K562 (cell line): ENCODE data around the gene INHBE. TPM values are rescaled to one million over a fixed set of nuclear protein-coding genes. Genes with fewer than 3 reads are reported as not detected.
A peak's percentile ranks its signal among the peaks of the same experiment; 100 is the strongest.

Experiments used
- CAMTA2 ChIP-seq: fragments of 250-450 bp; sonication (Bioruptor Pico); conservative IDR thresholded peaks from 2 replicates; pipeline ENCODE4 v1.5.1; 2022
- CLOCK ChIP-seq: fragments of 250-450 bp; sonication (Bioruptor Pico); IDR thresholded peaks from 2 replicates; pipeline ENCODE4 v1.4.0; 2020; ENCODE audit warnings: mild to moderate bottlenecking, moderate library complexity, borderline replicate concordance
- EGR1 ChIP-seq: fragments of 450-650 bp; conservative IDR thresholded peaks from 2 replicates; pipeline ENCODE4 v1.6.1; 2017; ENCODE audit warnings: mild to moderate bottlenecking
- FOXJ3 ChIP-seq: sonication (generic); formaldehyde crosslinking; IDR thresholded peaks from 2 replicates; pipeline ENCODE4 v1.4.0; 2020; ENCODE audit warnings: mild to moderate bottlenecking, missing genetic modification reagents
- HINFP ChIP-seq: fragments of 450-650 bp; conservative IDR thresholded peaks from 2 replicates; pipeline ENCODE4 v1.6.1; 2016; ENCODE audit warnings: missing genetic modification characterization, low read depth, mild to moderate bottlenecking, control low read depth, missing compliant biosample characterization
- HNRNPH1 ChIP-seq: fragments of 200-400 bp; formaldehyde crosslinking; optimal IDR thresholded peaks from 2 replicates; pipeline ENCODE3; 2017; ENCODE audit warnings: low read depth, mild to moderate bottlenecking, low read length, moderate library complexity
- KAT7 ChIP-seq: sonication (generic); formaldehyde crosslinking; IDR thresholded peaks from 2 replicates; pipeline ENCODE4 v1.8.0; 2022; ENCODE audit warnings: missing genetic modification reagents, mild to moderate bottlenecking, borderline replicate concordance
- NFRKB ChIP-seq: fragments of 450-650 bp; IDR thresholded peaks from 2 replicates; pipeline ENCODE4 v1.6.1; 2016; ENCODE audit warnings: low read depth
- NKRF ChIP-seq: fragments of 450-650 bp; IDR thresholded peaks from 2 replicates; pipeline ENCODE4 v1.6.1; 2016; ENCODE audit warnings: borderline replicate concordance
- PKNOX1 ChIP-seq: fragments of 450-650 bp; IDR thresholded peaks from 2 replicates; pipeline ENCODE4 v1.6.1; 2016
- POLR2B ChIP-seq: fragments of 450-650 bp; IDR thresholded peaks from 2 replicates; pipeline ENCODE4 v1.6.1; 2018; ENCODE audit warnings: low read depth; ENCODE audit not compliant: partially characterized antibody
- RB1 ChIP-seq: fragments of 450-650 bp; IDR thresholded peaks from 2 replicates; pipeline ENCODE4 v1.6.1; 2017; ENCODE audit warnings: low read depth, mild to moderate bottlenecking
- SIN3B ChIP-seq: fragments of 450-650 bp; IDR thresholded peaks from 2 replicates; pipeline ENCODE4 v1.6.1; 2017; ENCODE audit warnings: low read depth, mild to moderate bottlenecking, moderate library complexity
- SMAD2 ChIP-seq: fragments of 150-350 bp; IDR thresholded peaks from 2 replicates; pipeline ENCODE4 v1.6.1; 2014; ENCODE audit warnings: low read depth, mild to moderate bottlenecking, low read length
- SMC3 ChIP-seq: conservative IDR thresholded peaks from 2 replicates; pipeline ENCODE4 v1.6.1; 2011; ENCODE audit warnings: low read depth, low read length, improper control_type of control experiment; ENCODE audit not compliant: insufficient read depth
- TEAD1 ChIP-seq, 2 experiments: fragments of 450-650 bp in 1 of 2; sonication (generic) in 1 of 2; formaldehyde crosslinking; IDR thresholded peaks; 2 replicates each; pipeline versions ENCODE4 v1.4.0 to v1.8.0; 2020 to 2022; ENCODE audit warnings: mild to moderate bottlenecking in 2 of 2, missing genetic modification reagents in 1 of 2
- XRCC3 ChIP-seq: fragments of 450-650 bp; IDR thresholded peaks from 2 replicates; pipeline ENCODE4 v1.6.1; 2017; ENCODE audit warnings: mild to moderate bottlenecking, moderate library complexity
- ZFP1 ChIP-seq: fragments of 450-650 bp; formaldehyde crosslinking; IDR thresholded peaks from 2 replicates; pipeline ENCODE4 v1.4.0; 2020; ENCODE audit warnings: mild to moderate bottlenecking, mixed read lengths
- ZNF140 ChIP-seq: fragments of 250-450 bp; sonication (Bioruptor Pico); IDR thresholded peaks from 2 replicates; pipeline ENCODE4 v1.8.0; 2021; ENCODE audit warnings: moderate library complexity, mild to moderate bottlenecking, inconsistent platforms
- ZNF274 ChIP-seq: IDR thresholded peaks from 2 replicates; pipeline ENCODE4 v1.6.1; 2011; ENCODE audit warnings: low read depth, mild to moderate bottlenecking, low read length, moderate library complexity, borderline replicate concordance
- ZNF655 ChIP-seq: fragments of 250-450 bp; sonication (Bioruptor Pico); IDR thresholded peaks from 2 replicates; pipeline ENCODE4 v1.5.0; 2021
- polyA plus RNA-seq, 8 experiments: library from polyadenylated mRNA; depleted of rRNA in 4 of 8; stranded (reverse) in 5 of 8; unstranded in 3 of 8; fragments of >200 nt; fragmentation: Nextera tagmentation in 2 of 8; fragmentation: Illumina TruSeq in 1 of 8; extraction: Ambion mirVana in 2 of 8; extraction: Trizol in 1 of 8; gene quantifications; 2 replicates each; pipeline versions ENCODE4 v1.2.1 to v1.2.3, GENCODE V29; 2011 to 2014; ENCODE audit warnings: inconsistent platforms in 1 of 8, missing spikeins in 1 of 8
- total RNA-seq, 7 experiments: library from RNA; depleted of rRNA in 6 of 7; stranded (reverse); fragments of >200 nt in 6 of 7; fragmentation: Illumina TruSeq in 2 of 7; extraction: Trizol in 2 of 7; gene quantifications; 2 replicates each; pipeline versions ENCODE4 v1.2.1 to v1.2.3, GENCODE V29; 2011 to 2021; ENCODE audit warnings: low replicate concordance in 1 of 7

INHBE gene
- total and polyA plus RNA-seq, 9 of the 15 experiments (the other 6 are each of a cell fraction or from before 2014, with no cell fraction given), result 0.94 to 9.9 (median 7.3) TPM

GRCh38 chr12:57456145-57456700 lies 1.1 kb downstream of the INHBE start (continued):
- TF ChIP-seq NKRF (no peak), NFRKB (no peak), XRCC3 (no peak), CAMTA2 (no peak), SMC3 (peak; percentile 36; the same call in 1 of the 2 replicates), FOXJ3 (CRISPR knock-in tag) (no peak), RB1 (0 out of 2 replicates have a peak, but pooled peaks have one; percentile 49), SIN3B (no peak), PKNOX1 (no peak), ZNF140 (CRISPR knock-in tag) (no peak), POLR2B (no peak), HNRNPH1 (no peak), HINFP (tag) (no peak), ZNF274 (no peak), ZNF655 (no peak), CLOCK (CRISPR knock-in tag) (no peak), KAT7 (CRISPR knock-in tag) (no peak), ZFP1 (CRISPR knock-in tag) (no peak), EGR1 (no peak; the same call in 1 of the 2 replicates), SMAD2 (no peak), TEAD1 (CRISPR knock-in tag; IDR thresholded peaks at IDR 0.05) (peak in 1 of 2 experiments; percentile 30; a peak in 1 of 4 replicates)
